GM19463 (cell line): ENCODE results near the gene DACT1.

Experiments
- ATAC-seq: cut with Tn5 transposase; IDR thresholded peaks from one replicate; pipeline ENCODE4 v1.9.1; 2021; ENCODE audit warnings: mild to moderate bottlenecking, moderate library complexity; ENCODE audit not compliant: unreplicated experiment

The DACT1 gene

DNA sequence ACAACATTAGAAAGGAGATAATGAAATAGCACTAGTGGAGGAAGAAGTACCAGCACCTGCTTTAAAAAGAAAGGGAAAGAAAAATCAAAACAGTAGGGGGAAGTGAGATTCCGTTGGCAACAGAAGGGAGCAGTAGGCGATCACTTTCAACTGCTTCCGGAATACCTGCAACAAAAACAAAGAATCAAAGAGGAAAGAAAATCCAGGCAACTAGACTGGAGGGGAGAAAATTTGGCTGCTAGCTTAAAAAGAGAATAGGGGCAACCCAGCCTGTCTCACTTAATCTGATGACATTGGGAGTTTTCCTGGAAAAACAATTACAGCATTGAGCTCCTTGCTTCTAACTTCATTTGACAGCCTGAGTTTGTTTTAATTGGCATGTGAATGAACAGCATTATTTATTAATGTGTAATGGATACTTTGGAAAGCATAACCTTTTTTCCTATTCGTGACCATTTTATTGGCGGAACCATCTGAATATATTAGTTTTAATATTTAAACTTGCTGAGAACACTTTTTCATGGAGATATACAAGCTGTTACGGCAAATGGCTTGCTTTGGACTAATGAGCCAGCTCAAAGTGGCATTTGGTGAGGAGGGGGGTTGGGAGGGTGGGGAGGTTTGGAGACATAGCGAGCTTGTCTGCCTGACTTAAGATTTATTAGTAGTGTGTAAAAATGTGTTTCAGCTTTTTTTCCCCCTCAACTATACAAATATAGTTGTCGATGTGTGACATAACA is 2.5 kb upstream of the DACT1 start:
- ATAC-seq = no peak

DNA sequence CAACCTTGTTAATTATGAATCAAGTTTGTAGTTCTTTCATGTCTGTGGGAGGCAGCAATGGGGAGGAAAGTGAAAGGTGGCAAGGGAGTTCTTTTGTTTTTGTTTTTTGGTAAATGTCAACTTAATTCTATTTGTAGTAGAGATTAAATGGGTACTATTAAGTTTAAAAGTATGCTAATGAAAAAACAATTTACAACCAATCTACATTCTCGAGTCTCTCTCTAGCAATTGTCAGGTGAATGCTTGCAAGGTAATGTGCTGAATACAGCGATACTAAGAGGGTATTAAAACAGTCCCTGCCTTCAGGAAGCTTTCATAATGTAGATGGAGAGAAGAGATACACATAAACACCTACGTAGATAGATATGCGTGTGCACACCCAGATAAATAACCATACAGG is 1.6 kb upstream of the DACT1 start:
- no peak for ATAC-seq

DNA sequence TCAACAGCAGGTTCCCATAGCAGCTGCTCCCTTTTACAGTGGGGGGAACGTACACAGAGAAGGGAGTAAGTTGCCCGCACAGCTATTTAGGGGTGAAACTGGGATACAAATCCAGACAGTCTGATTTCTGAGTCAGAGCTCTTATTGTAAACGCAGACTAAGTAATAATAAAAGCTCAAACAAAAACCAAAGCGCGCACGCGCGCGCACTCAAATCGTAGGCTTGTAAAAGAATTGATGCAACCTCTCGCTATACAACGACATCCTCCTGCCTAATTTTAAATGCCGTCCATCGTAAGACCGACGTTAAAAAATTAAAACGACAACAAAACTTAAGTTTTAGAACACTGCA is 747 bp upstream of the DACT1 start:
- ATAC-seq = no peak

DNA sequence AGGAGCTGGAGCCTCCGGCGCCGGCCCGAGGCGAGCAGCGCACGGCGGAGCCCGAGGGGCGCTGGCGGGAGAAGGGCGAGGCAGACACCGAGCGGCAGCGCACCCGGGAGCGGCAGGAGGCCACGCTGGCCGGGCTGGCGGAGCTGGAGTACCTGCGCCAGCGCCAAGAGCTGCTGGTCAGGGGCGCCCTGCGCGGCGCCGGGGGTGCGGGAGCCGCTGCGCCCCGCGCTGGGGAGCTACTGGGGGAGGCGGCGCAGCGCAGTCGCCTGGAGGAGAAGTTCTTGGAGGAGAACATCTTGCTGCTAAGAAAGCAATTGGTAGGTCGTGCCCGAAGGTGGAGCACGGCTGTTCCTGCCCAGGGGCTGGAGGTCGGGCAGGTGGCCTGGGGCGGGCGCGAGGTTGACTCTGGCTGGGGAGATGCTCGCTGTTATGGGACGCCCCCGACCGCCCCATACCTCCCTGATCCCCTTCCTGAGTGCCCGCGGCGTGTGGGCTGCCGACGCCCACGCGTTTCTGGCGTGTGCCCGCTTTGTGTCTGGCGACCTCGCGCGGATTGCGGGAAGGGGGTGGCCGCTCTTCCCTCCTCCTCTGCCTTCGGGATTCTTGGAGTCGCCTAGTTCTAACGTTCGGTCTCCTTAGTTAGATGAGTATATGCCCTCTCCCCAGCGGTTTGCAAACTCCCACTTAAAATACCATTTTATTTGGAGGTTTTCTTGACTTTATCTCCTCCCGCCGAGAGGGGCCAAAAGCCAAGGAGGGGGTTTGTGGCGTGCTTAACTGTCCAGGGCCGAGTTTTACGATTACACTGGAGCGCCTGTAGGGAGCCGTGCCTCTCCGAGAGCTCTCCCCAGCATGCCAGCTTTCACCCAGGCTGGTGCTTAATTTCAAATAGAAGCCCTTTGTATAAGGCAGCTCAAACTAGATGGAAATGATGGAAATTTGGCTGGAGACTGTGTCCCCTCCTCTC is 752 bp downstream of the DACT1 start:
- peak; percentile 16 for ATAC-seq

DNA sequence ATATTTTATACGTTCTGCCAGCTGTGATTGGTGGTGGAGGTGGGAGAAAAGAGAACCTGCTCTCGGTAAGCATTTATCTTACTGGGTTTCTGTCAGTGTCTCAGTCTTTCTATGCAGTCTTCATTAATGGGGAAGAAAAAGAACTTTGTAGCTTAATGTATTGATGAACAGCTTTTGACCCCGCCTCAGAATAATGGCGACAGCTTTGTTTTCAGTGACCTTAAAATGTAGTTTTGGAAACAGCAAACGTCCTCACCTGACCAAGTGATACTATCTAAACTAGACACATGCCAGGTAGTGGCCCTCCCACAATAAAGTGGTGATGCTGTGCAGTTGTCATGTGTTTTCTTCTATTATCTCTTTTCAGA is 1.4 kb downstream of the DACT1 start:
- ATAC-seq = no peak

DNA sequence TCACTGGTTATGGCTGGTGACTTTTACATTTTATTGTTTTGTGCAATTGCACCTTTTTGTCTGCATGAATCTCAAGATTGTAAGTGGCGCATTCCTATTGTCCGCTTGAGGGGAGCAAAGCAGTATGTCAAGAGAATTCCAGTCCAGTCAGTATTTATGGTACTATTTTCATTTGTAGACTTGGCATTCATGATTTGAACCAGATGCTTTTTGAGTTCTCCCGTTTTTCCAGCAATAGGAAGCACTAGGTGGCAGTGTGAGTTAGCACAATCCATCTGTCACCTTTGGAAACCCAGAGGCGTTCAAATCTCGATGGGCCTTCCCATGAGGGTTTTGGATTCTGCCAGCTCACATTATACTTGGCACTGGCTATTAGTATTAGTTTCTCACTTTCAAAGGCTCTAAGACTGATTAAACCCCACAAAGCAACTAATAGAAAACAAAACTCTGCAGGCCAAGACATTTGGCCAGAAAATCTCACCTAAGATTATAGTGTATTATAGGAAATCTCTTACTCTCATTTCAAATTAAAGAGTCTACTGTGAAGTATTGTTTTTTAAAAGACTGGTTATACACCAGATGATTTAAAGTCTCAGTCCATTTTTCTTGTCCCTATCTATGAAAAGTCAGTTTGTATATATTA is 2.2 kb downstream of the DACT1 start:
- no peak for ATAC-seq

DNA sequence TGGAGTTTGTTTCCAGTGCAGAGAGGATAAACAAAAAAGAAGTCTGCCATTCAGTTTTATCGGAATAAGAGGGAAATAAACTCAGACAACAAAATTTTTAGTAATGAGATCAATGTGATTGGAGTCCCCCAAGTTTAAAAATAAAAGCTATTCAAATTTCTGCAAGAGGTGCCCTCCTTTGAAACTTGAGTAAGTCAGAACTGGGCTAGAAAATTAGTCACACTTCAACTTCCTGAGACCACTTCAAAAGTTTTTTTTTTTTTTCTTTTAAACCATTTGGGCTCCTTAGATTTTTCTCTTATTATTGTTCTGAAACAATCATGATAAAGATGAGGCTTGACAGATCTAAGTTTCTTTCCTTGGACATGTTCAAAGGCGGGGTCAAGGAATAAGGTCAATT is 3.2 kb downstream of the DACT1 start:
- no peak for ATAC-seq

DNA sequence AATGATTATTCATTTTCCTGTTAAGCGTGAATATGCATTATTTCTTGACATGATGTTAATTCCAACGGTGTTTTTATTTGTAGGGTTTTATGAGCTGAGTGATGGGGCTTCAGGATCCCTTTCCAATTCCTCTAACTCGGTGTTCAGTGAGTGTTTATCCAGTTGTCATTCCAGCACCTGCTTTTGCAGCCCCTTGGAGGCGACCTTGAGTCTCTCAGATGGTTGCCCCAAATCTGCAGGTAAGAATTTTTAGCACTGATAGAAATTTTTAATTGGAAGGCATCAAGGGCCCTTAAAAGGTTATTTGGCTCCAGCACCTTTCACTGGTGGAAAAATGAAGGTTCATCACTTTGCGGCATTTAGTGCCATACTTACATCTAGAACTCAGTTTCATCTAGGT is 3.7 kb downstream of the DACT1 start:
- ATAC-seq = no peak

DNA sequence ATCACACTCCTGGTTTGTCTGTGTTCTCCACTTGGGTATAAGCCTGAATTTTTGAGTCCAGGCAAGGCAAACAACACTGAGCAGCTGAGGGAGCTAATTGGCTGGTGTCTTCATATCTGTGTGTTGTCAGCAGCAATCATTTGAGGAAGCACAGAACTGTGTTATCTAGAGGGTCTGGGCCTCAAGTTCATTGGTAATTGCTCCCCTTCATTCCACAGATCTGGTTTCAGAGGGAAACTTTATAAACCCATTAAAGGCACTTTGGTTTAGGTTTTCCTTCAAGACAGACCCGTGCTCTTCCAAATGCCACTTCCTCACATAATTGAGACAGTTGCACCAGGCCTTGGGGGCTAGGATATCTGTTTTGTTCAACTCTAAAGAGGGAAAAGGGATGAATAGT is 5.6 kb downstream of the DACT1 start:
- ATAC-seq = no peak

DNA sequence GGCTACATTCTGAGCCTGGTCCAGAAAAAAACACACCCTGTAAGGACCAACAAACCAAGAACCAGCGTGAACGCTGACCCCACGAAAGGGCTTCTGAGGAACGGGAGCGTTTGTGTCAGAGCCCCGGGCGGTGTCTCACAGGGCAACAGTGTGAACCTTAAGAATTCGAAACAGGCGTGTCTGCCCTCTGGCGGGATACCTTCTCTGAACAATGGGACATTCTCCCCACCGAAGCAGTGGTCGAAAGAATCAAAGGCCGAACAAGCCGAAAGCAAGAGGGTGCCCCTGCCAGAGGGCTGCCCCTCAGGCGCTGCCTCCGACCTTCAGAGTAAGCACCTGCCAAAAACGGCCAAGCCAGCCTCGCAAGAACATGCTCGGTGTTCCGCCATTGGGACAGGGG is 7.9 kb downstream of the DACT1 start:
- no peak for ATAC-seq

DNA sequence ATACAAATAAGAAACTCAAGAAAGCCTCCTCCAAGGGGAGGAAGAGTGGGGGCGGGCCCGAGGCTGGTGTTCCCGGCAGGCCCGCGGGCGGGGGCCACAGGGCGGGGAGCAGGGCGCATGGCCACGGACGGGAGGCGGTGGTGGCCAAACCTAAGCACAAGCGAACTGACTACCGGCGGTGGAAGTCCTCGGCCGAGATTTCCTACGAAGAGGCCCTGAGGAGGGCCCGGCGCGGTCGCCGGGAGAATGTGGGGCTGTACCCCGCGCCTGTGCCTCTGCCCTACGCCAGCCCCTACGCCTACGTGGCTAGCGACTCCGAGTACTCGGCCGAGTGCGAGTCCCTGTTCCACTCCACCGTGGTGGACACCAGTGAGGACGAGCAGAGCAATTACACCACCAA is 8.7 kb downstream of the DACT1 start:
- ATAC-seq = no peak

DNA sequence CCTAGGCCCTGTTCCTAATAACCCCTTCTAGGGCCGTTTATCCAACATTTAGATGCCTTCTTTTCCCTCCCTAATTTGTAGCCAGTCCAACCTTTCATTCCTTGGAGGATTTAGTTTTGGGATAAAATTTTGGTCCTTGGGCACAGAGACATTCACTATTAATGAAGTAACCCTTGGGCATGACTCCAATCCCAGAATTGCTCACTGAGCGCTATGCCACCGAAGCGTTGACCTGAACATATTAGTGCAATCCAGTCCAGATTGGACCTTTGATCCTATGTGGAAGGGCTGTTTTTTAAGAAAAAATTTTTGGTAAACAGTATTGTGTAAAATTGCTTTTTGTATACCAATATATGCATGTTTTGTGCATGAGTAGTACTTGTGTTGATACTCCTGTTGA is 10.0 kb downstream of the DACT1 start:
- ATAC-seq = no peak

DNA sequence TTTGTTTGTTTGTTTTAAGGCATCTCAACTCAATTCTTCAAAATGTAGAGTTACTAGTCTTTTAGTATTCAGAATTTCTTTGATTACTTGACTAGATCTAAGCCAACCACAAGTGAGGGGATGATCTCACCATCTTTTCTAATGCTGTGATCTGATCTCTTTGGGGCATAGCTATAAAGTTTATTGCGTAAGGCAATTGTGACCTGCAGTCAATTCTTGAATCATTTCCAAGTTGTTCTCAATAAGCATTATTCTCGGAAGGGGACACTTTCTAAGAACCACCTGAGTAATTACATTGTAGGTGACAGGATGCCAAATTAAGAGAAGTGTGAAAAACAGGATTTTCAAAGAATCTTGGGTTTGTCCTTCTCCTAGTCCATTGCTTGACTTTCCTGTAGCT is 13.1 kb downstream of the DACT1 start:
- no peak for ATAC-seq

DNA sequence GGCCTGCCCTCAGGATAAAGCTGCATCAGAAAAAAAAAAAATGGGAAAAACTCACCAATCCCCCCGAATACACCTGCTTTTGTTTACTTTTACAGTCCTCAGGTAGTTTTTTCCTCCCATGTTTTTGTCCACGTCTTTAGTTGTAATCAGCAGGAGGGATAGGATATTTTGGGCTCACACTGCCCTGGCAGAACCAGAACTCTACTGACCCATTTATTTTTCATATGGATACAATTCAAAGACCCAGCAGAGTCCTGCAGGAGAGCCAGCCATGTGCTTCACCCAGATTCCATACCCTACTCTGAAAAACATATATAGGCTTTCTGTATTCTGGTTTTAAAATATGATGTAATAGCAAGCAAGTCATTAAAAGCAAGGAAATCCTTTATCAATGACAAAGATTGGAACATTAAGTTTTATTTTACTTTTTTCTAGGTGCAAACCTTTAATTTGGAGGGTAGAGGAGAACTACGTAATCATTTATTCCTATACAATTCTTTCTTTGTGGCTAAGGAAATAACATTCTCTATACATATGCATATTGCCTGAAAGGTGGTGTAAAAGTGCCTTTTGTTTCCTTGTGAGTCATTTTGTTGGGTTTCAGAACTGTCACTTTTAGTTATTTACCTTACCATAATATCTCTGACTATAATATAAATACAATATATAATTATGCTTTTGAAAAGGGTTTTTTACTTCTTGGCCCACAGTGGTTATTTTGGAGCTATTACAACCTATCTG is 19.1 kb downstream of the DACT1 start:
- no peak for ATAC-seq

DNA sequence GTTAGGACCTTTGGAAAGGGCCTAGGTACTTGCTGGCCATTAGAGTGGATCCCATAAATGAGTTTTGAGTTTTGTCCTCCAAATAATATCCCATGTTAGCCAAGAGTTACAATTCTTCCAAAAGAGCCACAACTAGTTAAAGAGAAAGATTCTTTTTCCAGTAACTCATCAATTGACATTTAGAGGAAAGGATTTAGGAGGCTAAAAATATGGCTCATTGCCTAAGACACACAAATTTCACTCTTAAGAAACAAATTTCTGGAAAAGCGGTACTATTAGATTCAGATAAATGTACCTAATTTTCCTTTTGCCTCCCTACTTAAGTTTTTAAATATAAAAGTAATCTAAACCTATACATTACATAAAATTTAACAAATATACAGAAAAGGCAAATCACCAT is 21.3 kb downstream of the DACT1 start:
- ATAC-seq = no peak

DNA sequence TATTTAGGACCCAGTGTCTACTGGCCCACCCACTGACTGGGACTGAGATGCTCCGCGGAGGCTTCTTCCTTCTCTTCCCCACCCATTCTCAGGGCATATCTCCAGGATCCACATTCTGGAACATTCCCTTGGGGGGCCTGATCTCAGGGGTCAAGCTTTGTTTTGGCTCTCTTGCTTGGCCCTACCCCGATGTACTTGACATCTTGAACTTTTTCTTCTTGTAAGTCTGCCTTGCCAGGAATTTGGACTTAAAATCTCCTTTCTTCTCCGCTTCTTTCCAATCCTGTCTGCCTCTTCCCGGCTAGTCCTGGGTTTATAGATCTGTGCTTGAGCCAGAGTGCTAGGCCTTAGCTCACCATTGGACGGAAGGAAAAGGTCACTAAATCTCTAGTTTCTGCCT is 22.1 kb downstream of the DACT1 start:
- ATAC-seq = no peak

DNA sequence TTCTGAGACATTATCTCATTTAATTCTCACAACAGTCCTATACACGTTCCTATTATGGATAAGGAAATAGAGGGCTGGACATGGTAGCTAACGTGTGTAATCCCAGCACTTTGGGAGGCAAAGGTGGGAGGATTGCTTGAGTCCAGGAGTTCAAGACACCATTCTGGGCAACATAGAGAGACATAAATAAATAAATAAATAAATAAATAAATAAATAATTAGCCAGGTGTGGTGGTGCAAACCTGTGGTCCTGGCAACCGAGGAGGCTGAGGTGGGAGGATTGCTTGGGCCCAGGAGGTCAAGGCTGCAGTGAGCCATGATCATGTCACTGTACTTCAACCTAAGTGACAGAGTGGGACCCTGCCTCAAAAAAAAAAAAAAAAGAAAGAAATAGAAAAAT is 22.6 kb downstream of the DACT1 start:
- no peak for ATAC-seq

DNA sequence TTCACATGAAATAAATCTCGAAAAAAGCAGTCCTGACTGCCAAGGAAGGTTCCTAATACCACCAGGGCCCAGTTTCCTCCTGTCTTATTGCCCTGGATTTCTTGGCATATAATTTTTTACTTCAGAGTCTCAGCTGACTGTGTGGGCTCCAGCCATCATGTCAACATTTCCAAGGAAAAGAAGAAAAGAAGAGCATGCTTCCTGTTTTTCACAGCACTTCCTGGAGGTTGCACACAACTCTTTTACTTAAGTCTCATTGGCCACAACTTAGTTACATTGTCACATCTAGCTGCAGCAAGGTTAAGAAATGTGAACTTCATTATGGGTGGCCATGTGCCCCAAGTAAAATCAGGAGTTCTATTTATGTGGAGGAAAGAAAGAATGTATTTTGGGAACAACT is 24.3 kb downstream of the DACT1 start:
- ATAC-seq = no peak

DNA sequence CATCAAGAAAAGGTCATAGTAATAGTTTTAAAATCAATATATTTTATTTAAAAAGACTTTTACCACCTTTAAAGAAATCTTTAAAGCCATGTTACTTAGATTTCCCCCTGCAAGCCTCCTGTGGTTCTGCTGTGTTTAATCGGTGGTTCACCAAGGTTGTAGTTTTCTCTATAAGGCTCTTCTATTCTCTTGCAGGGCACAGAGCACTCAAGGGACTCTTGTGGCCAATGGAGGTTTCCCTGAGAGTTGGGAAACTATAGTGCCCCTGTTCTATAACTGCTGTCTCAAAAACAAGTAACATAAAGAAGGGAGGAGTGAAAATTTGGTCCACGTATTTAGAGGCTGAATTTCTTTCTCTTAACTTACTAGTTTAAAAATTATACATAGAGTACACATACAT is 25.0 kb downstream of the DACT1 start:
- no peak for ATAC-seq

DNA sequence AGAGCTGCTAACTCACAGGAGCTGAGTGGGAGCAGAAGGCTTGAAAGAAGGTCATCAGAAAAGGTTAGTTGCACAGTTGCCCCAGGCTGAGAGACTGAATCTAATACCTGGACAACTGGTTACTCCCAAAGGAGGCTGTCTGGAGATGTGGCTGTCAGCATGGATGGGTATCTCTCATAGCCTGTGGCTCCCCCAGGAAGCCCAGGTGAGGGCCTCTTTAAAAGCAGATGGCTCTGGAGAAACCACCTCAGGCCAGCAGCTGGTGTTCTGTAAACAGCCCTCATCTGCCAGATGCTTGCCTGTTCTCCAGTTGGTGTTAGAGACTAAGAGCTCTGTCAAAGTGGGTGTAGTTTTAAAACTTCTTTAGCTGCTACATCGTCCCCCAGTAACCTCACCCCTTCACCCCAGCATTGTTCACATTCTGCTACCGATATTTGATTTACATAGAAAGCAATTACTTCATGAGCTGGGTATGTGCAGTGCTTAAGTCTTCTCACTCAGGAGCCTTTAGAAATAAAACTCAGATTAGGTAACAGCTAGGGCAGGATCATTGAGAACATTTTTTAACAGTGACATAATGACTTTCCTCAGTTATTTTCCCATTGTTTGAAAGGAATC is 25.8 kb downstream of the DACT1 start:
- no peak for ATAC-seq
